DOHH2 (cell line): ENCODE data around the gene ZBTB46.

ENCODE experiments used
- CTCF ChIP-seq: fragments of 200-600 bp; sonication (generic); IDR thresholded peaks from one replicate; pipeline ENCODE4 v1.5.1; 2014; ENCODE audit warnings: antibody characterized with exemption, mild to moderate bottlenecking, low read depth, low read length; ENCODE audit not compliant: poor library complexity, severe bottlenecking
- EZH2phosphoT487 ChIP-seq: fragments of 200-600 bp; sonication (generic); IDR thresholded peaks from 2 replicates; pipeline ENCODE4 v1.6.1; 2017; ENCODE audit warnings: borderline replicate concordance, mild to moderate bottlenecking, antibody characterized with exemption, low read length, moderate library complexity, mixed read lengths

- no peak for TF ChIP-seq CTCF
- no peak for TF ChIP-seq EZH2phosphoT487
Observed at GRCh38 chr20:63712191-63712590, 118.9 kb downstream of the ZBTB46 start.
